ENCODE measurements around the gene HSPB7.

DNA sequence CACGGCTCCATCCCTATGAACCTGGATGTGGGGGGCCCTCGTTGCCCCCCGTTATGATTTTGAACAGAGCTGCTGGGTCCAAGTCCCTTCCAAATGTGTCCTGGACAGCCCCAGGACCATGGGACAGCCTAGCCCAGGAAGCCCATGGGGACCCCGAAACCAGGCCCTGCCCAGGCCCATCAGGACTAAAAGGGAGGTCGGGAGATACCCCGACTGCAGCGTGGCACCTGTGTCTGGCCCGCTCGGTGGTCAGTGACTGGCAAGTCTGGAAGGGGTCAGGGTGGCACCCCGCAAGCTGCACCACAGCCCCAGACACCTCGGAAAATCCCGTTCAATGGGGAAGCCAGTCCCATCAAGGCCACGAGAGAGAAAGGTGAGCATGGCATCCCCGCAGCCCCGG lies 24.2 kb downstream of the HSPB7 start:
- TF ChIP-seq, protein P1, sequence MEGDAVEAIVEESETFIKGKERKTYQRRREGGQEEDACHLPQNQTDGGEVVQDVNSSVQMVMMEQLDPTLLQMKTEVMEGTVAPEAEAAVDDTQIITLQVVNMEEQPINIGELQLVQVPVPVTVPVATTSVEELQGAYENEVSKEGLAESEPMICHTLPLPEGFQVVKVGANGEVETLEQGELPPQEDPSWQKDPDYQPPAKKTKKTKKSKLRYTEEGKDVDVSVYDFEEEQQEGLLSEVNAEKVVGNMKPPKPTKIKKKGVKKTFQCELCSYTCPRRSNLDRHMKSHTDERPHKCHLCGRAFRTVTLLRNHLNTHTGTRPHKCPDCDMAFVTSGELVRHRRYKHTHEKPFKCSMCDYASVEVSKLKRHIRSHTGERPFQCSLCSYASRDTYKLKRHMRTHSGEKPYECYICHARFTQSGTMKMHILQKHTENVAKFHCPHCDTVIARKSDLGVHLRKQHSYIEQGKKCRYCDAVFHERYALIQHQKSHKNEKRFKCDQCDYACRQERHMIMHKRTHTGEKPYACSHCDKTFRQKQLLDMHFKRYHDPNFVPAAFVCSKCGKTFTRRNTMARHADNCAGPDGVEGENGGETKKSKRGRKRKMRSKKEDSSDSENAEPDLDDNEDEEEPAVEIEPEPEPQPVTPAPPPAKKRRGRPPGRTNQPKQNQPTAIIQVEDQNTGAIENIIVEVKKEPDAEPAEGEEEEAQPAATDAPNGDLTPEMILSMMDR (IDR thresholded peaks at IDR 0.05; ENCODE audit: insufficient read depth, low read length, poor library complexity, severe bottlenecking): no peak
- no peak for TF ChIP-seq EZH2phosphoT487 (conservative IDR thresholded peaks at IDR 0.05; ENCODE audit: low read length)
